HepG2 (cell line): ENCODE measurements around the gene EBLN2.

Source experiments
- CEBPG ChIP-seq: IDR thresholded peaks from 2 replicates; pipeline ENCODE4 v1.6.1; 2016
- MLLT10 ChIP-seq: sonication (generic); formaldehyde crosslinking; IDR thresholded peaks from 2 replicates; pipeline ENCODE4 v1.4.0; 2020; ENCODE audit warnings: missing genetic modification reagents
- PHB2 ChIP-seq: fragments of 450-650 bp; IDR thresholded peaks from 2 replicates; pipeline ENCODE4 v1.6.1; 2018; ENCODE audit not compliant: partially characterized antibody
- ZNF124 ChIP-seq: sonication (generic); formaldehyde crosslinking; IDR thresholded peaks from 2 replicates; pipeline ENCODE4 v1.4.0; 2020; ENCODE audit warnings: missing genetic modification reagents
- ZNF160 ChIP-seq: sonication (generic); formaldehyde crosslinking; IDR thresholded peaks from 2 replicates; pipeline ENCODE4 v1.8.0; 2022; ENCODE audit warnings: mild to moderate bottlenecking, inconsistent platforms, missing genetic modification reagents

DNA sequence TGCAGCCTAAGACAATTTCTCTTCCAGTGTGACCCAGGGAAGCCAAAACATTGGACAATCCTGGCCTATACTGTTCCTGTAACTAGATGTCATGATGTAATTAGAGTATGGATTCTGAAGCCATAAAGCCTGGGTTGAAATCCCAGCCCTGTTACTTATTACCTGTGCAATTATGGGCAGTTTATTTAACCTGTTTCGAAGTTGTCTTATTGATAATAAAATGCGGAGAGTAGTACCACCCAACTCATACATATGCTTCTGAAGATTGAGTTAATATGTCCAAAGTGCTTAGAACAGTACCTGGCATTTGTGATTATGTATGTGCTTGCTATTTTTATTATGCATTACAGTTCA lies 34.7 kb upstream of the EBLN2 start:
- no peak for TF ChIP-seq ZNF124 (CRISPR knock-in tag)
- no peak for TF ChIP-seq PHB2
- TF ChIP-seq CEBPG (CRISPR knock-in tag), result no peak
- TF ChIP-seq ZNF160 (CRISPR knock-in tag), result no peak
- no peak for TF ChIP-seq MLLT10 (CRISPR knock-in tag)
